WTC11 (cell line): ENCODE data around the gene ZNF892. TPM values are rescaled to one million over a fixed set of nuclear protein-coding genes. Genes with fewer than 3 reads are reported as not detected.

Experiments used
- ATAC-seq: fragments of 200-7000 bp; cut with Tn5 transposase; 2 replicates; pipeline ENCODE4 v1.10.0; 2021; ENCODE audit warnings: mild to moderate bottlenecking, moderate library complexity
- CTCF ChIA-PET: fragments of 300-600 bp; sonication (Branson Sonifier 250); formaldehyde crosslinking; loops from one replicate; lab custom pipeline; 2021; ENCODE audit warnings: antibody characterized with exemption; lab: Charles Lee
- POLR2A ChIA-PET: fragments of 350-600 bp; sonication (Branson Sonifier 250); formaldehyde crosslinking; loops from one replicate; lab custom pipeline; 2021; ENCODE audit warnings: antibody characterized with exemption; lab: Charles Lee
- DNase-seq: peaks from one replicate; pipeline ENCODE4 v3.0.0; 2021; ENCODE audit warnings: low spot score
- H3K27ac Mint-ChIP-seq: 2 replicates; pipeline ENCODE4 v1.8.0; 2021; ENCODE audit warnings: mixed read lengths
- H3K27me3 Mint-ChIP-seq: 2 replicates; pipeline ENCODE4 v1.8.0; 2021; ENCODE audit warnings: low read depth, mild to moderate bottlenecking, moderate library complexity, mixed read lengths
- H3K36me3 Mint-ChIP-seq: 2 replicates; pipeline ENCODE4 v1.8.0; 2021; ENCODE audit warnings: mixed read lengths
- H3K4me1 Mint-ChIP-seq: 2 replicates; pipeline ENCODE4 v1.8.0; 2022; ENCODE audit warnings: mixed read lengths
- H3K4me3 Mint-ChIP-seq: 2 replicates; pipeline ENCODE4 v1.8.0; 2021; ENCODE audit warnings: mild to moderate bottlenecking, moderate library complexity, mixed read lengths
- H3K9me3 Mint-ChIP-seq: 2 replicates; pipeline ENCODE4 v1.8.0; 2021; ENCODE audit warnings: mixed read lengths
- ELF4 ChIP-seq: sonication (generic); formaldehyde crosslinking; IDR thresholded peaks from 2 replicates; pipeline ENCODE4 v1.8.1; 2022; ENCODE audit warnings: low read depth, mild to moderate bottlenecking, moderate library complexity, missing genetic modification reagents
- FOXK1 ChIP-seq: sonication (generic); formaldehyde crosslinking; IDR thresholded peaks from 2 replicates; pipeline ENCODE4 v1.8.0; 2022; ENCODE audit warnings: mild to moderate bottlenecking, moderate library complexity, missing genetic modification reagents
- GABPB1 ChIP-seq: sonication (generic); formaldehyde crosslinking; IDR thresholded peaks from 2 replicates; pipeline ENCODE4 v1.8.1; 2023; ENCODE audit warnings: mild to moderate bottlenecking, missing genetic modification reagents
- NFATC4 ChIP-seq: fragments of 250-450 bp; sonication (Bioruptor Pico); IDR thresholded peaks from 2 replicates; pipeline ENCODE4 v1.9.0; 2021; ENCODE audit warnings: mild to moderate bottlenecking
- OVOL2 ChIP-seq: fragments of 250-450 bp; sonication (Bioruptor Pico); IDR thresholded peaks from 2 replicates; pipeline ENCODE4 v1.9.0; 2021; ENCODE audit warnings: mild to moderate bottlenecking, borderline replicate concordance
- TCF7 ChIP-seq: sonication (generic); formaldehyde crosslinking; IDR thresholded peaks from 2 replicates; pipeline ENCODE4 v1.8.0; 2022; ENCODE audit warnings: mild to moderate bottlenecking, low read depth, missing genetic modification reagents, moderate library complexity
- TEAD1 ChIP-seq: sonication (generic); formaldehyde crosslinking; IDR thresholded peaks from 2 replicates; pipeline ENCODE4 v1.8.0; 2022; ENCODE audit warnings: mild to moderate bottlenecking, missing genetic modification reagents
- total RNA-seq: library from RNA; stranded (reverse); gene quantifications from 3 replicates; pipeline ENCODE4 v1.2.3, GENCODE V29; 2021
- TF ChIP-seq, protein P1 (sequence below): sonication (generic); formaldehyde crosslinking; IDR thresholded peaks from 2 replicates; pipeline ENCODE4 v1.8.0; 2022; ENCODE audit warnings: mild to moderate bottlenecking, missing genetic modification reagents
- TF ChIP-seq, protein P2 (sequence below): sonication (generic); formaldehyde crosslinking; IDR thresholded peaks from 2 replicates; pipeline ENCODE4 v1.8.1; 2022; ENCODE audit warnings: mild to moderate bottlenecking, moderate library complexity, missing genetic modification reagents
- TF ChIP-seq, protein P3 (sequence below): sonication (generic); formaldehyde crosslinking; IDR thresholded peaks from 2 replicates; pipeline ENCODE4 v1.8.1; 2023; ENCODE audit warnings: mild to moderate bottlenecking, missing genetic modification reagents
- TF ChIP-seq, protein P4 (sequence below): sonication (generic); formaldehyde crosslinking; IDR thresholded peaks from 2 replicates; pipeline ENCODE4 v1.8.0; 2023; ENCODE audit warnings: missing genetic modification reagents, mild to moderate bottlenecking, borderline replicate concordance

ZNF892 gene
- total RNA-seq, 1 experiment from 2014 or later = 9.4 TPM

DNA sequence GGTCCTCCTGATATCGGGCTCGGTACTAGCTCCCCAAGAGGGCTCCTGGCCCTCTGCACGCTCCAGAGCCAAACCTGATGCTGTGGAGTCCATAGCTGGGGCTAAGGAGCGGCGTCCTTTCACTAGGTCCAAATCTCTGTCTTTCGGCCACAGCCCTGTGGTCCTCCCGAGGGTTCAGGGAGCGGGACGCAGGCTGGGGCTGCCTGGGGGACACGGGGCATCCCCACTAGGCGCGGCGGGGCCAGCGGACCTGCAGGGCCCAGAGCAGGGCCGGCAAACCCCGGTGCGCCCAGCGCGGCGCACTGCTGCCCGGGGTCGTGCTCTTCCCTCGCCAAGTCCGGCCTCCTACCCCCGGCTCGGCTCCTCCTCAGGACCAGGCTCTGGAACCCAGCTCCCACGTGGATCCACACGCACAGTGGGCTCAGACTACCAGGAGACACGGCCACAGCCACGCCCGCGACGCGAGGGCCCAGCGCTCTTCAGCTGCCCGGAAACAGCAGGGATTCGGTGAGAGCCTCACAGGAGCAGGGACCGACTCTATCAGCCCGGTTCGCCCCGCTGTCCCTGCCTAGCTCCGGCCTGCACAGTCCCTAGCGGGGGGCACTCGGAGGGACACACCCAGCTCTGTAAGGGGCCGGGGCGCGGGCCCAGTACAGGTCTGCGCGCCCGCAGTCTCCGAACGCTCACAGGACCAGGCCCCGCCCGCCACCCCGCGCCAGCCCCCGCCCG is 48.3 kb upstream of the ZNF892 start:
- CTCF ChIA-PET = interaction anchor here (0.9 to 1.9 kb wide), 4 partner anchors 37 to 230 kb away, joined by 3 to 7 read pairs (median 4); partner anchors contain the start of gene MRPS5
- POLR2A ChIA-PET = interaction anchor here (1.0 to 1.3 kb wide), 2 partner anchors 11 to 37 kb away, joined by 3 read pairs; partner anchors contain the start of gene MRPS5
- Mint-ChIP-seq H3K36me3 (peaks cover 25% of the 10 kb centered on the region), H3K27me3 (peaks cover 17% of the 10 kb centered on the region)
- ATAC-seq = peak; percentile 77
- TF ChIP-seq NFATC4 (CRISPR knock-in tag) (no peak), GABPB1 (CRISPR knock-in tag) (peak; percentile 40; the same call in 1 of the 2 replicates)
- TF ChIP-seq, protein P1, sequence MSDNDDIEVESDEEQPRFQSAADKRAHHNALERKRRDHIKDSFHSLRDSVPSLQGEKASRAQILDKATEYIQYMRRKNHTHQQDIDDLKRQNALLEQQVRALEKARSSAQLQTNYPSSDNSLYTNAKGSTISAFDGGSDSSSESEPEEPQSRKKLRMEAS (CRISPR knock-in tag) = 0 out of 2 replicates have a peak, but pooled peaks have one; percentile 11
- TF ChIP-seq, all 79 proteins: peak for 2
- Mint-ChIP-seq H3K27ac (no peak overlapping the region), H3K4me1 (peaks cover 11% of the 10 kb centered on the region), H3K4me3 (peak overlapping the region; percentile 79), H3K9me3 (0 out of 2 replicates have a peak, but pooled peaks cover 4% of the 10 kb centered on the region)
- DNase-seq = peak; percentile 51

DNA sequence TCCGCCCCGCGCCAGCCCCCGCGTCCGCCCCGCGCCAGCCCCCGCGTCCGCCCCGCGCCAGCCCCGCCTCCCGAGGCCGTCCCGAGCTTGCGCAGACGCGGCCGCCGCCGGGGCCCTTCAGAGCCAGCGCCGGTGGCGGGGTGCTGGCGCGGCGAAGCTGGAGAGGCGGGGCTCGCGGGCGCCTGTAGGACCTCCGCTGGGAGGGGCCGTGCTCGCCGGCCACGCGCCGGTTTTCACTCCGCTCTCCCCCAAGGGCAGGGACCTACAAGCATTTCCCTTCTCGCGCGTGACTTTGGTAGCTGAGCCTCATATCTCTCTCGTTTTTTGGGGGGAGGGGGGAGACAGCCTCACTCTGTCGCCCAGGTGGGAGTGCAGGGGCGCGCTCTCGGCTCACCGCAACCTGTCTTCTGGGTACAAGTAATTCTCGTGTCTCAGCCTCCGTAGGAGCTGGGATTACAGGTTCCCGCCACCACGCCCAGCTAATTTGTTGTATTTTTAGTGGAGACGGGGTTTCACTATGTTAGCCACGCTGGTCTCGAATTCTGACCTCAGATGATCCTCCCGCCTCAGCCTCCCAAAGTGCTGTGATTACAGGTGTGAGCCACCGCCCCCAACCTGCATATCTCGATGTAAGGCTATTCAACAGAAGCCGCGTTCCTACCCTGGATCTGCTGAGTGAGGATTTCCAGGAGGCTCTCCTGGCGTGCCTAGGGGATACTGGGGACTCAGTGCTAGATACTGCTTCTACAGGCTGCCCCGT is 47.5 kb upstream of the ZNF892 start, which contains the start of gene ZNF514:
Gene ZNF514, minus strand, starts transcription at position 159 of the 760 bp plus-strand sequence. CDS start 6,595 bp downstream, outside the sequence.
- ATAC-seq (peak; percentile 84), DNase-seq (peak; percentile 68)
- peaks cover 18% of the 10 kb centered on the region for H3K4me1 Mint-ChIP-seq
- peaks cover 17% of the 10 kb centered on the region for H3K36me3 Mint-ChIP-seq
- peak within 1 kb of the TSS; percentile 89 for H3K4me3 Mint-ChIP-seq
- H3K27ac Mint-ChIP-seq = peak within 1 kb of the TSS; percentile 45
- ChIA-PET POLR2A (interaction anchor here (1.0 to 1.3 kb wide), 2 partner anchors 12 to 38 kb away, joined by 3 read pairs; partner anchors contain the start of gene MRPS5), CTCF (interaction anchor here (0.9 to 1.9 kb wide), 4 partner anchors 38 to 229 kb away, joined by 3 to 7 read pairs (median 4); partner anchors contain the start of gene MRPS5)
- TF ChIP-seq FOXK1 (CRISPR knock-in tag) (no peak), TCF7 (no peak), TEAD1 (CRISPR knock-in tag) (no peak), ELF4 (CRISPR knock-in tag) (no peak), GABPB1 (CRISPR knock-in tag) (peak; percentile 23; the same call in 1 of the 2 replicates), OVOL2 (CRISPR knock-in tag) (no peak)
- TF ChIP-seq, protein P2, sequence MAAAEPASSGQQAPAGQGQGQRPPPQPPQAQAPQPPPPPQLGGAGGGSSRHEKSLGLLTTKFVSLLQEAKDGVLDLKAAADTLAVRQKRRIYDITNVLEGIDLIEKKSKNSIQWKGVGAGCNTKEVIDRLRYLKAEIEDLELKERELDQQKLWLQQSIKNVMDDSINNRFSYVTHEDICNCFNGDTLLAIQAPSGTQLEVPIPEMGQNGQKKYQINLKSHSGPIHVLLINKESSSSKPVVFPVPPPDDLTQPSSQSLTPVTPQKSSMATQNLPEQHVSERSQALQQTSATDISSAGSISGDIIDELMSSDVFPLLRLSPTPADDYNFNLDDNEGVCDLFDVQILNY (CRISPR knock-in tag) = 0 out of 2 replicates have a peak, but pooled peaks have one; percentile 22
- TF ChIP-seq, protein P1 (CRISPR knock-in tag) = peak; percentile 28; the same call in 1 of the 2 replicates
- H3K27me3 Mint-ChIP-seq = peaks cover 17% of the 10 kb centered on the region
- no peaks in the 10 kb centered on the region for H3K9me3 Mint-ChIP-seq

DNA sequence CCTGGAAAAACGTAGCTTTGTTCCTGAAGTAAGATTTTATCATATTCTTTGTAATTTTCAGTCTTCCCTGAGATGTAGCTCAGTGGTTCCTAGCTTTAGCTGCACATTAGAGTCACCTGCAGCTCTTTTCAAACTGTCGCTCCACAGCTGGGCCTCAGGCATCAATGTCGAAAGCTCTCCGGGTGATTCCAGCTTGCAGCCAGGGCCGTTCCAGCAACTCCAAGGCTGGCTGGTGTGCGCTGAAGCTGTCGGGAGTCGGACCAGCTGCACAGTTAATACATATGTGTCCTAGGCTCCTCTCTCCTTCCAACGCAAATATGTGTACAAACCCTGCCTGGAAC is 42.3 kb upstream of the ZNF892 start:
- H3K9me3 Mint-ChIP-seq = no peaks in the 10 kb centered on the region
- no peak for DNase-seq
- ChIA-PET POLR2A (interaction anchor here (0.6 to 1.7 kb wide), 2 partner anchors 43 to 80 kb away, joined by 4 to 6 read pairs; partner anchors contain the start of gene MRPS5), CTCF (interaction anchor here (1.7 to 2.6 kb wide), 3 partner anchors 49 to 111 kb away, joined by 4 to 9 read pairs (median 8); no protein-coding TSS in a partner anchor)
- H3K4me1 Mint-ChIP-seq = peaks cover 23% of the 10 kb centered on the region
- H3K4me3 Mint-ChIP-seq = peak overlapping the region; percentile 98
- H3K36me3 Mint-ChIP-seq = no peaks in the 10 kb centered on the region
- TF ChIP-seq, protein P3, sequence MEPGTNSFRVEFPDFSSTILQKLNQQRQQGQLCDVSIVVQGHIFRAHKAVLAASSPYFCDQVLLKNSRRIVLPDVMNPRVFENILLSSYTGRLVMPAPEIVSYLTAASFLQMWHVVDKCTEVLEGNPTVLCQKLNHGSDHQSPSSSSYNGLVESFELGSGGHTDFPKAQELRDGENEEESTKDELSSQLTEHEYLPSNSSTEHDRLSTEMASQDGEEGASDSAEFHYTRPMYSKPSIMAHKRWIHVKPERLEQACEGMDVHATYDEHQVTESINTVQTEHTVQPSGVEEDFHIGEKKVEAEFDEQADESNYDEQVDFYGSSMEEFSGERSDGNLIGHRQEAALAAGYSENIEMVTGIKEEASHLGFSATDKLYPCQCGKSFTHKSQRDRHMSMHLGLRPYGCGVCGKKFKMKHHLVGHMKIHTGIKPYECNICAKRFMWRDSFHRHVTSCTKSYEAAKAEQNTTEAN (CRISPR knock-in tag) = no peak
- TF ChIP-seq, protein P4, sequence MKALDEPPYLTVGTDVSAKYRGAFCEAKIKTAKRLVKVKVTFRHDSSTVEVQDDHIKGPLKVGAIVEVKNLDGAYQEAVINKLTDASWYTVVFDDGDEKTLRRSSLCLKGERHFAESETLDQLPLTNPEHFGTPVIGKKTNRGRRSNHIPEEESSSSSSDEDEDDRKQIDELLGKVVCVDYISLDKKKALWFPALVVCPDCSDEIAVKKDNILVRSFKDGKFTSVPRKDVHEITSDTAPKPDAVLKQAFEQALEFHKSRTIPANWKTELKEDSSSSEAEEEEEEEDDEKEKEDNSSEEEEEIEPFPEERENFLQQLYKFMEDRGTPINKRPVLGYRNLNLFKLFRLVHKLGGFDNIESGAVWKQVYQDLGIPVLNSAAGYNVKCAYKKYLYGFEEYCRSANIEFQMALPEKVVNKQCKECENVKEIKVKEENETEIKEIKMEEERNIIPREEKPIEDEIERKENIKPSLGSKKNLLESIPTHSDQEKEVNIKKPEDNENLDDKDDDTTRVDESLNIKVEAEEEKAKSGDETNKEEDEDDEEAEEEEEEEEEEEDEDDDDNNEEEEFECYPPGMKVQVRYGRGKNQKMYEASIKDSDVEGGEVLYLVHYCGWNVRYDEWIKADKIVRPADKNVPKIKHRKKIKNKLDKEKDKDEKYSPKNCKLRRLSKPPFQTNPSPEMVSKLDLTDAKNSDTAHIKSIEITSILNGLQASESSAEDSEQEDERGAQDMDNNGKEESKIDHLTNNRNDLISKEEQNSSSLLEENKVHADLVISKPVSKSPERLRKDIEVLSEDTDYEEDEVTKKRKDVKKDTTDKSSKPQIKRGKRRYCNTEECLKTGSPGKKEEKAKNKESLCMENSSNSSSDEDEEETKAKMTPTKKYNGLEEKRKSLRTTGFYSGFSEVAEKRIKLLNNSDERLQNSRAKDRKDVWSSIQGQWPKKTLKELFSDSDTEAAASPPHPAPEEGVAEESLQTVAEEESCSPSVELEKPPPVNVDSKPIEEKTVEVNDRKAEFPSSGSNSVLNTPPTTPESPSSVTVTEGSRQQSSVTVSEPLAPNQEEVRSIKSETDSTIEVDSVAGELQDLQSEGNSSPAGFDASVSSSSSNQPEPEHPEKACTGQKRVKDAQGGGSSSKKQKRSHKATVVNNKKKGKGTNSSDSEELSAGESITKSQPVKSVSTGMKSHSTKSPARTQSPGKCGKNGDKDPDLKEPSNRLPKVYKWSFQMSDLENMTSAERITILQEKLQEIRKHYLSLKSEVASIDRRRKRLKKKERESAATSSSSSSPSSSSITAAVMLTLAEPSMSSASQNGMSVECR = peak; percentile 13; the same call in 1 of the 2 replicates
- peak; percentile 4; the same call in 1 of the 2 replicates for ATAC-seq
- H3K27me3 Mint-ChIP-seq = peaks cover 5% of the 10 kb centered on the region; the same call in 1 of the 2 replicates
- H3K27ac Mint-ChIP-seq = peak overlapping the region; percentile 96
